Pancreas (tissue), 10 donors: ENCODE data around the gene SIGLEC14. TPM values are rescaled to one million over a fixed set of nuclear protein-coding genes. Genes with fewer than 3 reads are reported as not detected.

Experiments used
- ATAC-seq, 4 donors: fragments of 200-7000 bp; cut with Tn5 transposase; one replicate each; pipeline versions ENCODE4 v1.8.0 to v1.9.1; 2020; ENCODE audit warnings: mild to moderate bottlenecking in 4 of 4, moderate library complexity in 4 of 4
- DNase-seq, 6 donors: peaks; one replicate each; pipeline ENCODE4 v3.0.0-alpha.2; 2020
- FAIRE-seq: peaks from 2 replicates; lab custom pipeline; 2012; peaks lifted over from hg19 to GRCh38; lab: Jason Lieb, UNC
- H3K27ac ChIP-seq, 4 donors: fragments of 200-600 bp; sonication (generic); 1 replicate in 3 of 4; 2 replicates in 1 of 4; pipeline versions ENCODE4 v1.5.0 to v1.8.0; 2020
- H3K27me3 ChIP-seq, 4 donors: fragments of 200-600 bp; one replicate each; pipeline ENCODE4 v1.8.0; 2021
- H3K36me3 ChIP-seq, 3 donors: fragments of 200-600 bp; sonication (generic) in 1 of 3; one replicate each; pipeline versions ENCODE4 v1.5.0 to v1.8.0; 2020 to 2021
- H3K4me1 ChIP-seq, 3 donors: fragments of 200-600 bp; one replicate each; pipeline ENCODE4 v1.8.0; 2021
- H3K4me3 ChIP-seq, 4 donors: fragments of 200-600 bp; sonication (generic) in 2 of 4; one replicate each; pipeline versions ENCODE4 v1.5.0 to v1.8.0; 2020 to 2021
- H3K9me3 ChIP-seq, 4 donors: fragments of 200-600 bp; one replicate each; pipeline ENCODE4 v1.8.0; 2021
- WGBS, 2 donors: extraction: QIAGEN DNeasy Blood & Tissue Kit; methylation state at CpG; one replicate each; pipeline ENCODE4 v1.1.7; 2013; 5-methylcytosine and 5-hydroxymethylcytosine counted together
- intact Hi-C, 3 donors: fragments of 100-400 bp; cut with DNase I; formaldehyde crosslinking; loops; one replicate each; pipeline versions ENCODE4 v1.11.1 to v1.14.2; 2022
- polyA plus RNA-seq, 2 donors: library from polyadenylated mRNA; stranded (reverse); fragments of 200-250 nt; gene quantifications; one replicate each; pipeline ENCODE4 v1.2.3, GENCODE V29; 2013
- total RNA-seq, 6 donors: library from RNA; stranded (reverse); fragmentation: NEBNext Ultra II Directional in 4 of 6; extraction: Animal tissue kit (Norgen Biotek cat#: 25700) in 4 of 6; gene quantifications; one replicate each; pipeline versions ENCODE4 v1.2.1 to v1.2.4, GENCODE V29; 2021 to 2023
- TF ChIP-seq, protein P1 (sequence below), 4 donors: fragments of 200-600 bp; sonication (generic) in 3 of 4; IDR thresholded peaks; one replicate each; pipeline versions ENCODE4 v1.5.0 to v1.8.0; 2021; ENCODE audit warnings: antibody characterized with exemption in 4 of 4
- donor health status: healthy with polysubstance abuse.
- donor health status: DM: no; HTN: no; CAD: no; lungs with moderate emphysema.
- donor health status: DM: no; HTN: no; CAD: no.
- donor health status: control.
- donor health status: control.
- donor health status: Bipolar disorder and iron deficiency.
- donor health status: DM: yes; HTN: yes; CAD: no.
- donor health status: DM: no; HTN: no; CAD: no.
- donor health status: DM: no; HTN: no; CAD: no.
- donor health status: DM: yes; HTN: yes; CAD: no.

The SIGLEC14 gene
- total and polyA plus RNA-seq, 8 donors, result 0.12 to 5.0 (median 1.1) TPM; not detected in 1

DNA sequence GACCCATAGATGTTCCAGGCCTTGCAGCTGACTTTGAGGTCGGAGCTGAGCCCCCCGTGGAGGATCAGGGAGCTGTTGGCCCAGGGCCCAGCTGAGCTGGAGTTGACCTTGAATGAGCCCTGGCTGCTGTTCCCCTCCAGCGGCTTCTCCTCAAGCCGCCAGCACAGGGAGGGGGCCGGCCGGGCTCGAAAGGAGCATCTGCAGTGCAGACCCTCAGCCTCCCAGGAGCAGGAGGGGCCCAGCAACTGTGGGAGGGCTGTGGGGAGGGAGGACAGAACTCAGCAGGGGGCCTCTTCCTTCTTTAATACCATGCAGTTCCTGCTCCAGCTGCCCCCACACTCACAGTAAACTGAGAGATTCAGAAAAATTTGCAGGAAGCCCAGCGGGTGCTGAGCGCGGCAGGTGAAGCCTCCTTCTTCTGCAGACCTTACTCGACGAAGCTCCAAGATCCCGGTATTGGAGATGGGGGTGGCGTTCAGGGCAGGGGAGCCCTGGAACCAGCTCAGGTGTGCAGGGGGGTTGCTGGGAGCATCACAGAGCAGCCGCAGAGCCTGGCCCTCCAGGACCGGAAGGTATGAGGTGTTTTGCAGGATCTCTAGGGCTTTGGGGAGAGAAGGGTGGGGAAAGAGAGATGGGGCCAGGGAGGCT, 19.0 kb downstream of the SIGLEC14 start:
- no peaks in the 10 kb centered on the region for H3K36me3 ChIP-seq
- TF ChIP-seq, protein P1, sequence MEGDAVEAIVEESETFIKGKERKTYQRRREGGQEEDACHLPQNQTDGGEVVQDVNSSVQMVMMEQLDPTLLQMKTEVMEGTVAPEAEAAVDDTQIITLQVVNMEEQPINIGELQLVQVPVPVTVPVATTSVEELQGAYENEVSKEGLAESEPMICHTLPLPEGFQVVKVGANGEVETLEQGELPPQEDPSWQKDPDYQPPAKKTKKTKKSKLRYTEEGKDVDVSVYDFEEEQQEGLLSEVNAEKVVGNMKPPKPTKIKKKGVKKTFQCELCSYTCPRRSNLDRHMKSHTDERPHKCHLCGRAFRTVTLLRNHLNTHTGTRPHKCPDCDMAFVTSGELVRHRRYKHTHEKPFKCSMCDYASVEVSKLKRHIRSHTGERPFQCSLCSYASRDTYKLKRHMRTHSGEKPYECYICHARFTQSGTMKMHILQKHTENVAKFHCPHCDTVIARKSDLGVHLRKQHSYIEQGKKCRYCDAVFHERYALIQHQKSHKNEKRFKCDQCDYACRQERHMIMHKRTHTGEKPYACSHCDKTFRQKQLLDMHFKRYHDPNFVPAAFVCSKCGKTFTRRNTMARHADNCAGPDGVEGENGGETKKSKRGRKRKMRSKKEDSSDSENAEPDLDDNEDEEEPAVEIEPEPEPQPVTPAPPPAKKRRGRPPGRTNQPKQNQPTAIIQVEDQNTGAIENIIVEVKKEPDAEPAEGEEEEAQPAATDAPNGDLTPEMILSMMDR (IDR thresholded peaks at IDR 0.05), result no peak
- H3K27me3 ChIP-seq, result no peaks in the 10 kb centered on the region
- H3K4me3 ChIP-seq, result no peak overlapping the region
- ATAC-seq (no peak), DNase-seq (peak in 1 of 6 donors; percentile 31), FAIRE-seq (no peak)
- 37 to 39% methylated on average over 16 of the region's 16 CpGs for WGBS, 2 donors
- intact Hi-C loops, result no loop called here
- no peaks in the 10 kb centered on the region for H3K9me3 ChIP-seq
- H3K27ac ChIP-seq, result no peak overlapping the region
- no peaks in the 10 kb centered on the region for H3K4me1 ChIP-seq

DNA sequence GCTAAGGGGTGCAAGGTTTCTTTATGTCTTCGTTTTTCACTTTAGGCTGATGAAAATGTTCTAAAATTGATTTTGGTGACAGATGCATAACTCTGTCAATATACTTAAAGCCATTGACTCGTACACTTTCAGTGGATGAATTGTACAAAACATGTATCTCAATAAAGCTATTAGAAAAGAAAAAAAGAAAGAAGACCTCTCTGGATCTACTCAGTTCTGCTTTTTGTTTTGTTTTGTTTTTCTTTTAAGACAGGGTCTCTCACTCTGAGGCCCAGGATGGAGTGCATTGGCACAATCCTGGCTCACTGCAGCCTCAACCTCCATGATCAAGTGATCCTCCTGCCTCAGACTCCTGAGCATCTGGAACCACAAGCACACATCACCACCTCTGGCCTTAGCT, 19.9 kb downstream of the SIGLEC14 start:
- no peak overlapping the region for H3K4me3 ChIP-seq
- TF ChIP-seq, protein P1 (IDR thresholded peaks at IDR 0.05), result no peak

DNA sequence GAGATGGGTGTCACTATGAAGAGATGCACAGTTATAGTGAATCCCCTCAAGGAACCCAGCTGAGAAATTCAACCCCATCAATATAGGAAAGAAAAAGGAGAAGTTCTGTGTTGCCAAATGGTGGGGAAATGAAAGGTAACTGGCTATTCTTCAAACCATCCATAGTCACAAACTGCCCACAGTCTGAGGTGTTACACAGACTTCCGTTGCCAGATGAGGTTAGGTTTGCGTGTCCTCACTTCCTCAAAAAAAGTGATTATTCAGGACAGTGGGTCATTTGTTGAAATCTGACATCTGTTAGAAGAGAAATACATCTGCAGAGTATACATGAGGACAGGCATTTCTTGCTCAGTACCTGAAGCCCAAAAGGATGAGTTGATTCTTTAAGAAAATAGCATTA, 25.4 kb downstream of the SIGLEC14 start:
- Histone ChIP-seq H3K4me3 (no peak overlapping the region), H3K27ac (no peak overlapping the region), H3K9me3 (no peaks in the 10 kb centered on the region), H3K4me1 (no peaks in the 10 kb centered on the region), H3K27me3 (no peaks in the 10 kb centered on the region), H3K36me3 (no peaks in the 10 kb centered on the region)
- TF ChIP-seq, protein P1 (IDR thresholded peaks at IDR 0.05), result no peak
- WGBS, 2 donors, result 33 to 52% methylated on average over 2 of the region's 2 CpGs
- intact Hi-C loops, result no loop called here
- no peak for DNase-seq
- no peak for ATAC-seq
- no peak for FAIRE-seq

More for the DNA sequence above, 19.9 kb downstream of the SIGLEC14 start:
- no peak for ATAC-seq
- no peaks in the 10 kb centered on the region for H3K27me3 ChIP-seq
- no peaks in the 10 kb centered on the region for H3K9me3 ChIP-seq
- H3K4me1 ChIP-seq, result no peaks in the 10 kb centered on the region
- no peaks in the 10 kb centered on the region for H3K36me3 ChIP-seq
- 19 to 35% methylated on average over 2 of the region's 2 CpGs for WGBS, 2 donors
- no peak for FAIRE-seq
- DNase-seq, result no peak
- intact Hi-C loops, result no loop called here
- no peak overlapping the region for H3K27ac ChIP-seq

DNA sequence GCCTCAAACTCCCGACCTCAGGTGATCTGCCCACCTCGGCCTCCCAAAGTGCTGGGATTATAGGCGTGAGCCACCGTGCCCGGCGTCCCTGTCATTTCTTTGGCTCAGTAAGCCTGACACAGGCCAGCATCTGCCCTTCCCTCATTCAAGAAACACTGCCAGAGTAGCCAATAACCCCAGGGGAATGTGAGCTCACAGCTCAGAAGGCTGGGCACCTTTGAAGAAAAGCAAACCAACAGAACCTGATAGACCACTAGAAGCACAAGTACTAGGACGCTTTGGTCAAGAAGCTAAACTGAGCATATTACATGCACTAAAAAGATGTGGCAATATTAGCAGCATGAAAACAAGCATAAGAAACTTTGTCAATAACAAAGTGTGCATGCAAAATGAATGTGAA, 30.6 kb downstream of the SIGLEC14 start:
- ATAC-seq (no peak), FAIRE-seq (no peak), DNase-seq (no peak)
- H3K27me3 ChIP-seq, result no peaks in the 10 kb centered on the region
- H3K27ac ChIP-seq, result no peak overlapping the region
- H3K4me1 ChIP-seq, result no peaks in the 10 kb centered on the region
- 57 to 63% methylated on average over 7 of the region's 7 CpGs for WGBS, 2 donors
- no peak overlapping the region for H3K4me3 ChIP-seq
- TF ChIP-seq, protein P1 (IDR thresholded peaks at IDR 0.05), result no peak
- intact Hi-C loops, result no loop called here
- no peaks in the 10 kb centered on the region for H3K9me3 ChIP-seq
- no peaks in the 10 kb centered on the region for H3K36me3 ChIP-seq

DNA sequence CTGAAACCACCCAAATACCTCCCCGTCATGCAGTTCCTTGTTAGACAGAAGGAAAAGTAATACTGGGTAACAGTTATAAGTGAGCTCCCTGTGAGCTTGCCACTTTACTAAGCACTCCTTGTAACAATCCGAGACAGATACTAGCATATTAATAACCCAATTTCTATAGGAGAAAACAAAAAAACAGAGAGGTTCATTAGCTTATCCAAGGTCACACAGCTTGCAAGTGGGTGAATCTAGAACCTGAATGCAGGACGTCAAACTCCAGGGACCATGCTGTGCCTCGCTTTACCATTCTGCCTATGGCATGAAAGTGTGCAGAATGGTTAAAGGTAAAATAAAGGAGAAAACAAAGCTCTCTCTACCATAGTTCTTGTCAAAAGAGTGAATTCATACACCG, 31.8 kb downstream of the SIGLEC14 start:
- no peak for ATAC-seq
- no peak for FAIRE-seq
- WGBS, 2 donors, result 51 to 66% methylated on average over 5 of the region's 5 CpGs

More for the DNA sequence above, 31.8 kb downstream of the SIGLEC14 start:
- no peaks in the 10 kb centered on the region for H3K4me1 ChIP-seq
- H3K27ac ChIP-seq, result no peak overlapping the region
- TF ChIP-seq, protein P1 (IDR thresholded peaks at IDR 0.05), result no peak
- no peak for DNase-seq
- intact Hi-C loops, result no loop called here
- no peaks in the 10 kb centered on the region for H3K36me3 ChIP-seq
- no peak overlapping the region for H3K4me3 ChIP-seq
- no peaks in the 10 kb centered on the region for H3K9me3 ChIP-seq
- no peaks in the 10 kb centered on the region for H3K27me3 ChIP-seq
